Suprapubic skin (tissue), 4 donors: ENCODE results near the gene ZNF536.

Experiments
- EP300 ChIP-seq: sonication (generic); formaldehyde crosslinking; IDR thresholded peaks from one replicate; pipeline ENCODE4 v1.6.1; 2017; ENCODE audit warnings: antibody characterized with exemption
- POLR2A ChIP-seq, 2 donors: fragments of 450-650 bp; IDR thresholded peaks; one replicate each; pipeline ENCODE4 v1.6.1; 2017; ENCODE audit warnings: antibody characterized with exemption in 2 of 2, mild to moderate bottlenecking in 2 of 2, moderate library complexity in 2 of 2
- POLR2AphosphoS5 ChIP-seq, 3 donors: sonication (generic); formaldehyde crosslinking; IDR thresholded peaks; one replicate each; pipeline ENCODE4 v1.6.1; 2017; ENCODE audit warnings: antibody characterized with exemption in 3 of 3
- TF ChIP-seq, protein P1 (sequence below), 2 donors: fragments of 200-600 bp in 1 of 2; fragments of 450-650 bp in 1 of 2; sonication (generic) in 1 of 2; IDR thresholded peaks; one replicate each; pipeline ENCODE4 v1.5.1; 2016 to 2019; ENCODE audit warnings: antibody characterized with exemption in 2 of 2, mild to moderate bottlenecking in 1 of 2, moderate library complexity in 1 of 2

DNA sequence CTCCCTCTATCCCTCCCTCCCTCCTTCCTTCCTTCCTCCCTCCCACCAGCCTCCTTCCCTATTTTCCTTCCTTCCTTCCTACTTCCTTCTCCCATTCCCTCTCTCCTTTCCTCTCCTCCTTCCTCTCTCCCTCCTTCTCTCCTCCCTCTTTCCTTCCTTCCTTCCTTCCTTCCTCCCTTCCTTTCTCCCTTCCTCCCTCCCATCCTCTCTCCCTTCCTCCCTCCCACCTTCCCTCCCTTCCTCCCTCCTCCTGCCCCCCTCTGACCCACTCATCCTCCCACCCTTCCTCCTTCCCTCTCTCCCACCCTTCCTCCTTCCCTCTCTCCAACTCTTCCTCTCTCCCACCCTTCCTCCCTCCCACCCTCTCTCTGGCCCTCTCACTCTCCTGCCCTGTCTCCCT is 132.1 kb downstream of the ZNF536 start:
- TF ChIP-seq, protein P1, sequence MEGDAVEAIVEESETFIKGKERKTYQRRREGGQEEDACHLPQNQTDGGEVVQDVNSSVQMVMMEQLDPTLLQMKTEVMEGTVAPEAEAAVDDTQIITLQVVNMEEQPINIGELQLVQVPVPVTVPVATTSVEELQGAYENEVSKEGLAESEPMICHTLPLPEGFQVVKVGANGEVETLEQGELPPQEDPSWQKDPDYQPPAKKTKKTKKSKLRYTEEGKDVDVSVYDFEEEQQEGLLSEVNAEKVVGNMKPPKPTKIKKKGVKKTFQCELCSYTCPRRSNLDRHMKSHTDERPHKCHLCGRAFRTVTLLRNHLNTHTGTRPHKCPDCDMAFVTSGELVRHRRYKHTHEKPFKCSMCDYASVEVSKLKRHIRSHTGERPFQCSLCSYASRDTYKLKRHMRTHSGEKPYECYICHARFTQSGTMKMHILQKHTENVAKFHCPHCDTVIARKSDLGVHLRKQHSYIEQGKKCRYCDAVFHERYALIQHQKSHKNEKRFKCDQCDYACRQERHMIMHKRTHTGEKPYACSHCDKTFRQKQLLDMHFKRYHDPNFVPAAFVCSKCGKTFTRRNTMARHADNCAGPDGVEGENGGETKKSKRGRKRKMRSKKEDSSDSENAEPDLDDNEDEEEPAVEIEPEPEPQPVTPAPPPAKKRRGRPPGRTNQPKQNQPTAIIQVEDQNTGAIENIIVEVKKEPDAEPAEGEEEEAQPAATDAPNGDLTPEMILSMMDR (IDR thresholded peaks at IDR 0.05): no peak
- TF ChIP-seq POLR2A (IDR thresholded peaks at IDR 0.05) (no peak), POLR2AphosphoS5 (IDR thresholded peaks at IDR 0.05) (no peak), EP300 (no peak)
